Stimulated activated naive B cell treated with anti-CD40 and anti-IgM and Interleukin-4, amounts not matched to agents 10 μg/mL and 1 μg/mL and 100 μg/mL, for 72 hours (primary cell): Measurements from ENCODE around the gene SETD2.
"Not testable (repeated sequence)": the region's sequence is repeated elsewhere in the genome, so short reads cannot be mapped to it uniquely, and the experiment has no call there.

Experiments
- ATAC-seq, 2 donors: fragments of 150-1000 bp; cut with Tn5 transposase; replicated peaks; 2 replicates each; pipeline ENCODE4 v1.10.0; 2021; ENCODE audit warnings: moderate library complexity in 1 of 2
- DNase-seq: peaks from one replicate; pipeline ENCODE4 v3.0.0; 2021
- H3K27ac Mint-ChIP-seq: one replicate; pipeline ENCODE4 v1.8.0; 2022; ENCODE audit warnings: mild to moderate bottlenecking, mixed read lengths
- H3K27me3 Mint-ChIP-seq, 2 donors: one replicate each; pipeline ENCODE4 v1.8.0; 2022; ENCODE audit warnings: mixed read lengths in 2 of 2
- H3K36me3 Mint-ChIP-seq, 2 donors: one replicate each; pipeline ENCODE4 v1.8.0; 2022; ENCODE audit warnings: mixed read lengths in 2 of 2, mild to moderate bottlenecking in 1 of 2
- H3K4me1 Mint-ChIP-seq, 2 donors: one replicate each; pipeline ENCODE4 v1.8.0; 2022; ENCODE audit warnings: mixed read lengths in 2 of 2, mild to moderate bottlenecking in 1 of 2
- H3K4me3 Mint-ChIP-seq, 2 donors: one replicate each; pipeline ENCODE4 v1.8.0; 2022; ENCODE audit warnings: mild to moderate bottlenecking in 2 of 2, mixed read lengths in 2 of 2, moderate library complexity in 1 of 2
- H3K9me3 Mint-ChIP-seq, 2 donors: one replicate each; pipeline ENCODE4 v1.8.0; 2022; ENCODE audit warnings: mixed read lengths in 2 of 2, mild to moderate bottlenecking in 1 of 2

SETD2 gene, protein sequence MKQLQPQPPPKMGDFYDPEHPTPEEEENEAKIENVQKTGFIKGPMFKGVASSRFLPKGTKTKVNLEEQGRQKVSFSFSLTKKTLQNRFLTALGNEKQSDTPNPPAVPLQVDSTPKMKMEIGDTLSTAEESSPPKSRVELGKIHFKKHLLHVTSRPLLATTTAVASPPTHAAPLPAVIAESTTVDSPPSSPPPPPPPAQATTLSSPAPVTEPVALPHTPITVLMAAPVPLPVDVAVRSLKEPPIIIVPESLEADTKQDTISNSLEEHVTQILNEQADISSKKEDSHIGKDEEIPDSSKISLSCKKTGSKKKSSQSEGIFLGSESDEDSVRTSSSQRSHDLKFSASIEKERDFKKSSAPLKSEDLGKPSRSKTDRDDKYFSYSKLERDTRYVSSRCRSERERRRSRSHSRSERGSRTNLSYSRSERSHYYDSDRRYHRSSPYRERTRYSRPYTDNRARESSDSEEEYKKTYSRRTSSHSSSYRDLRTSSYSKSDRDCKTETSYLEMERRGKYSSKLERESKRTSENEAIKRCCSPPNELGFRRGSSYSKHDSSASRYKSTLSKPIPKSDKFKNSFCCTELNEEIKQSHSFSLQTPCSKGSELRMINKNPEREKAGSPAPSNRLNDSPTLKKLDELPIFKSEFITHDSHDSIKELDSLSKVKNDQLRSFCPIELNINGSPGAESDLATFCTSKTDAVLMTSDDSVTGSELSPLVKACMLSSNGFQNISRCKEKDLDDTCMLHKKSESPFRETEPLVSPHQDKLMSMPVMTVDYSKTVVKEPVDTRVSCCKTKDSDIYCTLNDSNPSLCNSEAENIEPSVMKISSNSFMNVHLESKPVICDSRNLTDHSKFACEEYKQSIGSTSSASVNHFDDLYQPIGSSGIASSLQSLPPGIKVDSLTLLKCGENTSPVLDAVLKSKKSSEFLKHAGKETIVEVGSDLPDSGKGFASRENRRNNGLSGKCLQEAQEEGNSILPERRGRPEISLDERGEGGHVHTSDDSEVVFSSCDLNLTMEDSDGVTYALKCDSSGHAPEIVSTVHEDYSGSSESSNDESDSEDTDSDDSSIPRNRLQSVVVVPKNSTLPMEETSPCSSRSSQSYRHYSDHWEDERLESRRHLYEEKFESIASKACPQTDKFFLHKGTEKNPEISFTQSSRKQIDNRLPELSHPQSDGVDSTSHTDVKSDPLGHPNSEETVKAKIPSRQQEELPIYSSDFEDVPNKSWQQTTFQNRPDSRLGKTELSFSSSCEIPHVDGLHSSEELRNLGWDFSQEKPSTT (N-terminal part only)

DNA sequence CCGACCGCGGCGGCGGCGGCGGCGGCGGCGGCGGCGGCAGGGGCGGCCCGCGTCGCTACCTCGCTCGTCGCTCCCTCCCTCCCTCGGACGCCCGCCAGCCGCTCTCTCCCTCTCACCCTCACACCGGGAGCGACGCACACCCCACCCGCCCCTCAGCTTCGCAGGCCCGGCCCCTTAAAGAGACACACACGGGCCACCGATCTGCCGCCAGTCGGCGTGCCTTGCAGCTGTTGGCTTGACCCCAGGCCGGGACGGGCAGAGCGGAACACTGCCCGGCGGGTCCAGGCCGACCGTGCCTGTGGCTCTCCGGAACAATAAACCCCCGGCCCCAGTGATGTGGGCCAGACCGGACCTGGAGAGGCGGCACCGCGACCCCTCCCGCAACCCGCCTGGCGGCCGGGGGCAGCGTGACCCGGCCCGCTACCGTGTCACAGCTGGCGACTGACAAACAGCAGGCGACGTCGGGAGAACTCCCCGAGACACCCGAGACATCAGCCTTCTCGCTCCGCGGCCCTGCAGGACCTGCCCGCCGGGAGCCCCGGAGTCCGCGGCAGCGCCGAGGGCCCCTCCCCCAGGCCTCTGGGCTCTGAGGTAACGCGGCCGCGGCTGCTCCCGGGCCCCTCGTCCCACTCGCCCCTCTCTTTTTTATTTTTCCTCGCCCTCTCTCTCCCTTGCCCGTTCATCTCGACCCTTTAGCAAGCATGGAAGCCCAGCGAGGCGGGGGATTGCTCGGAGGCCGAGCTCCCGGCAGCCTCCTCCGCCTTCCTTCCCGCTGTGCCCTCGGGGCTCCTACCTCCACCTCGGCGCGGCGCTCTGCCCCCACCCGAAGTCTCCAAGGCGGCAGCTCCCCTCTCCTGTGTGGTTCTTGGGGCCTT lies at the start of gene SETD2:
TSS of gene SETD2 (minus strand) at position 107 of the 875 bp plus-strand sequence. CDS start 189 bp downstream, outside the sequence.
- Mint-ChIP-seq H3K36me3 (peaks cover 12 to 15% of the 10 kb centered on the region in 2 donors), H3K9me3 (no peaks in the 10 kb centered on the region), H3K4me1 (peaks cover 19 to 41% of the 10 kb centered on the region in 2 donors), H3K27me3 (no peaks in the 10 kb centered on the region), H3K27ac (peak within 1 kb of the TSS; percentile 98), H3K4me3 (peak within 1 kb of the TSS; percentile 90 to 93)
- DNase-seq (peak; percentile 81), ATAC-seq (peak; percentile 90 to 92)

GRCh38 chr3:47210863-47211405 lies 47.0 kb upstream of the SETD2 start:
- Mint-ChIP-seq H3K36me3 (no peaks in the 10 kb centered on the region), H3K4me3 (no peak overlapping the region), H3K27me3 (no peaks in the 10 kb centered on the region), H3K27ac (no peak overlapping the region), H3K4me1 (no peaks in the 10 kb centered on the region), H3K9me3 (no peaks in the 10 kb centered on the region)
- DNase-seq, result no peak
- ATAC-seq, result no peak

DNA sequence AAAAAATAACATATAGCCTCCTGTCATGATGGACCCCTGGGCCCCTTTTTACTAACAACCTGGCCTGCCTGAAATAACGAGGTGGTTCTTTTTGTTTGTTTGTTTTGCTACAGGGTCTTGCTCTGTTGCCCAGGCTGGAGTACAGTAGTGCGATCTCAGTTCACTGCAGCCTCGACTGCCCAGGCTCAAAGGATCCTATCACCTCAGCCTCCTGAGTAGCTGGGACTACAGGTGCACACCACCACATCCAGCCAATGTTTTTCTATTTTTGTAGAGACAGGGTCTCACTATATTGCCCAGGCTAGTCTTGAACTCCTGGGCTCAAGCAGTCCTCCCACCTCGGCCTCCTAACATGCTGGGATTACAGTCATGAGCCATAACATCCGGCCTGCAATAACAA lies 42.1 kb upstream of the SETD2 start:
- H3K36me3 Mint-ChIP-seq, H3K27ac Mint-ChIP-seq, DNase-seq, H3K9me3 Mint-ChIP-seq, ATAC-seq, H3K4me3 Mint-ChIP-seq, H3K4me1 Mint-ChIP-seq, H3K27me3 Mint-ChIP-seq: not testable (repeated sequence)

DNA sequence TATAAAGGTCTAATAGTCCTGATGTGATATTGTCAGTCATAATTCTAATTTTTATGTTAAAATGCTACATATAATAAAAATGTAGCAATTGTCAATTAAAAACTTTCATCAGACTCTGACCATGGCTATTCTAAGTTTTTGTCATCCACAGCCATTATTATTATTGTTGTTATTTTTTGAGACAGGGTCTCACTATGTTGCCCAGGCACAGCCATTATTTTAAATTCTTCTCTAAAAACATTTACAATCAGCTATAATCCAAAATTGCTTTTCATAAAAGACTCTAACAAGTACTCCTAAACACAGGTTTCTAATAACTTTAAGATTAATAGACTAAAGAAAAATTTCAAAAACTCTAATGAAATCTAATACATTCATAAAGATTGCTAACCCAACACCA lies 41.0 kb upstream of the SETD2 start:
- ATAC-seq (no peak), DNase-seq (no peak)
- no peaks in the 10 kb centered on the region for H3K36me3 Mint-ChIP-seq
- H3K4me1 Mint-ChIP-seq, result no peaks in the 10 kb centered on the region
- H3K9me3 Mint-ChIP-seq, result no peaks in the 10 kb centered on the region
- H3K27me3 Mint-ChIP-seq, result no peaks in the 10 kb centered on the region
- H3K4me3 Mint-ChIP-seq, result no peak overlapping the region
- H3K27ac Mint-ChIP-seq, result no peak overlapping the region

- no peaks in the 10 kb centered on the region for H3K4me1 Mint-ChIP-seq
- ATAC-seq, result no peak
- no peak overlapping the region for H3K27ac Mint-ChIP-seq
- H3K9me3 Mint-ChIP-seq, result no peaks in the 10 kb centered on the region
- no peaks in the 10 kb centered on the region for H3K36me3 Mint-ChIP-seq
- H3K4me3 Mint-ChIP-seq, result no peak overlapping the region
- DNase-seq, result no peak
- no peaks in the 10 kb centered on the region for H3K27me3 Mint-ChIP-seq
Measured at GRCh38 chr3:47202542-47202941, 38.6 kb upstream of the SETD2 start.

GRCh38 chr3:47197287-47197686 lies 33.4 kb upstream of the SETD2 start:
- Mint-ChIP-seq H3K4me3 (no peak overlapping the region), H3K27ac (no peak overlapping the region)

GRCh38 chr3:47194994-47195393 lies 31.1 kb upstream of the SETD2 start:
- Mint-ChIP-seq H3K9me3 (peaks cover 0 to 1% of the 10 kb centered on the region in 2 donors), H3K36me3 (peaks cover 2 to 4% of the 10 kb centered on the region in 2 donors), H3K4me1 (no peaks in the 10 kb centered on the region), H3K27ac (no peak overlapping the region), H3K4me3 (no peak overlapping the region), H3K27me3 (no peaks in the 10 kb centered on the region)
- DNase-seq (no peak), ATAC-seq (no peak)

More at GRCh38 chr3:47197287-47197686, 33.4 kb upstream of the SETD2 start:
- no peaks in the 10 kb centered on the region for H3K4me1 Mint-ChIP-seq
- ATAC-seq (no peak), DNase-seq (no peak)
- no peaks in the 10 kb centered on the region for H3K27me3 Mint-ChIP-seq
- peaks cover 0 to 1% of the 10 kb centered on the region in 2 donors for H3K9me3 Mint-ChIP-seq
- peaks cover 2 to 4% of the 10 kb centered on the region in 2 donors for H3K36me3 Mint-ChIP-seq

- H3K36me3 Mint-ChIP-seq, result peaks cover 2 to 4% of the 10 kb centered on the region in 2 donors
- no peak overlapping the region for H3K27ac Mint-ChIP-seq
- no peak overlapping the region for H3K4me3 Mint-ChIP-seq
- H3K27me3 Mint-ChIP-seq, result no peaks in the 10 kb centered on the region
- H3K9me3 Mint-ChIP-seq, result peaks cover 0 to 1% of the 10 kb centered on the region in 2 donors
- no peaks in the 10 kb centered on the region for H3K4me1 Mint-ChIP-seq
- no peak for ATAC-seq
- DNase-seq, result no peak
Measured at GRCh38 chr3:47193871-47194859, 30.3 kb upstream of the SETD2 start.

DNA sequence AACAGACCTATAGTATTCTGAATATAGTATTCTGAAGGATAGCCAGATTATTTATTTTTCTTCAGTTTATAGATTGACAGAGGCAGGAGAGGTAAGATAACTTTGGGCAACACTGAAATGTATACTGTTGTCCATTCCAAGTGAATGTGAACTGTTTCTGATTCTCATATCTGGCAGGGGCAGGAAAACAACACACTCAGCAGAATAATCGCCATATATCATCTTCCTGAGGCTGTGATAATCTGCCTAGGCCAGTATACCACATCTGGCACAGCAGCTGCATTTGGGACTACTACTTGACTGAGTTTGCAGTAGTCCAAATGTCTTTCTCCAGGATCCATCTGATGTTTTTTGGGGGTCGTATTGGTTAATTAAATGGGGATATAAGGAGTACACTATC lies 22.4 kb upstream of the SETD2 start:
- no peaks in the 10 kb centered on the region for H3K27me3 Mint-ChIP-seq
- no peaks in the 10 kb centered on the region for H3K4me1 Mint-ChIP-seq
- no peak for ATAC-seq
- no peak for DNase-seq
- H3K9me3 Mint-ChIP-seq, result no peaks in the 10 kb centered on the region
- H3K36me3 Mint-ChIP-seq, result peaks cover 3 to 4% of the 10 kb centered on the region in 2 donors
- no peak overlapping the region for H3K27ac Mint-ChIP-seq
- no peak overlapping the region for H3K4me3 Mint-ChIP-seq

GRCh38 chr3:47181685-47182084 lies 17.8 kb upstream of the SETD2 start:
- not testable (repeated sequence) for H3K36me3 Mint-ChIP-seq, H3K27ac Mint-ChIP-seq, H3K27me3 Mint-ChIP-seq, H3K9me3 Mint-ChIP-seq, H3K4me1 Mint-ChIP-seq, ATAC-seq, DNase-seq, H3K4me3 Mint-ChIP-seq

DNA sequence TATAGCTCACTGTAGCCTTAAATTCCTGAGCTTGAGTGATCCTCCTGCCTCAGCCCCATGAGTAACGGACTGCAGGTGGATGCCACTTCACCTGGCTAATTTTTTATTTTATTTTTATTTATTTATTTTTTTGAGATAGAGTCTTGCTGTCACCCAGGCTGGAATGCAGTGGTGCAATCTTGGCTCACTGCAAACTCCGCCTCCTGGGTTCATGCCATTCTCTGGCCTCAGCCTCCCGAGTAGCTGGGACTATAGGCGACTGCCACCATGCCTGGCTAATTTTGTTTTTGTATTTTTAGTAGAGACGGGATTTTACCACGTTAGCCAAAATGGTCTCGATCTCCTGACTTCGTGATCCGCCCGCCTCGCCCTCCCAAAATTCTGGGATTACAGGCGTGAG lies 16.1 kb upstream of the SETD2 start:
- not testable (repeated sequence) for H3K27me3 Mint-ChIP-seq

DNA sequence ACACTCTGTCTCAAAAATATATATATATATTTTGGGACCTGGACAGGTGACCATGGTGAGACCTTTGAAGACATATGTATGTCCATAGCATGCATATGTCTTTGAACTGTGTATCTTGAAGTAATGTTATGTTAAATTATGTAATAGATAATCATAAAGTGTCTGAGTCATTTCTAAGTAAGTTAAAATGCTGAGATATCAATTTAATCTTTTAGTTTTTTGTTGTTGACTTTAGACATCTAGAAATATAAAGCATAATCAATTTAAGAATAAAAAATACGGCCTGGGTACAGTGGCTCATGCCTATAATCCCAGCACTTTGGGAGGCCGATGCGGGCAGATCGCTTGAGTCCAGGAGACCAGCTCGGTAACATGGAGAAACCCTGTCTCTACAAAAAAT lies 12.7 kb upstream of the SETD2 start:
- Mint-ChIP-seq H3K9me3 (peaks cover 0 to 4% of the 10 kb centered on the region in 2 donors), H3K36me3 (peaks cover 5% of the 10 kb centered on the region in 2 donors), H3K4me1 (peaks cover 11 to 17% of the 10 kb centered on the region in 2 donors), H3K27ac (no peak overlapping the region), H3K4me3 (no peak overlapping the region), H3K27me3 (no peaks in the 10 kb centered on the region)
- ATAC-seq (no peak), DNase-seq (no peak)

More for the DNA sequence above, 16.1 kb upstream of the SETD2 start:
- not testable (repeated sequence) for ATAC-seq, DNase-seq, H3K4me3 Mint-ChIP-seq, H3K36me3 Mint-ChIP-seq, H3K27ac Mint-ChIP-seq, H3K9me3 Mint-ChIP-seq
- H3K4me1 Mint-ChIP-seq, result peaks cover 11 to 12% of the 10 kb centered on the region in 2 donors
